ENCODE data around the gene SERPINB4.

GRCh38 chr18:63603772-63604171, 40.3 kb downstream of the SERPINB4 start:
- no peak for TF ChIP-seq CTCF (IDR thresholded peaks at IDR 0.05)
- no peak for TF ChIP-seq POLR2A (IDR thresholded peaks at IDR 0.05)
